Measurements from ENCODE around the gene FGF13.
A peak's percentile ranks its signal among the peaks of the same experiment; 100 is the strongest.

The FGF13 gene

DNA sequence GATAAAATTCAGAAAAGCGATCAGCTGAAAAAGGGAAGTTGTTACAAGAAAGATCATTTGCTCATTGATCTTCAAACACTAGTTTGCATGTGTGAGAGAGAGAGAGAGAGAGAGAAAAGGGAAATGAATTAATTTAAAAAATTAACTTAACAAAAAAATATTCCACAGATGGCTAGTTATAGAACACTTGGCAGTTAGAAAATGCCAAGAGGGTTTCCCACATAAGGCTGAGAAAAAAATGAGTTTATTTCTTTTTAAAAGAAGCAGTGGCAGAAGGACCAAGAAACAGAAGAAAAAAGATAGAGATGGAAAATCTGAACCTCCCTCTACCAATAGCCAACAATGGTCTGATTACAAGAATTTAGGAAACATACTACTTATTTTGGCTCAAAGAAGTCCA is 47.1 kb downstream of the FGF13 start:
- DNase-seq (ENCODE audit: insufficient read length, low spot score) = no peak
- no peak for FAIRE-seq

DNA sequence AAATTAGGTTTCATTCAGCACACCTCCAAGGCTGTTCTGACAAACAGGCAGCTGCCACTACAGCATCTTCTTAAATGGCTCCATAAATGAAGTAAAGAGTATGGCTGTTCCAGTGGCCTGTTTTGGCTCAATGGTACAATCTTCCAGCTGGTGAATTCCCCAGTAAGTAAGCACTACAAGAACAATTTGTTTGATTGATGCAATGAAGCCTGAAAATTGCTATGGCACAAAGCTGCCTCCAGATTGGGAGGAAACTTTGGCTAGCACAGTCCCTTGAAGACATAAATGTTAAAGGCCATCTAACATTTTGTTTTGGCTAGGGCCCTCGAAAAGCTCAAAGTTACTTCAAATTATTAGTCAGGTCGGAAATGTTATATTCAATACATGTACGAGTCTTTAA is 47.5 kb downstream of the FGF13 start:
- FAIRE-seq = no peak
- no peak for DNase-seq (ENCODE audit: insufficient read length, low spot score)

DNA sequence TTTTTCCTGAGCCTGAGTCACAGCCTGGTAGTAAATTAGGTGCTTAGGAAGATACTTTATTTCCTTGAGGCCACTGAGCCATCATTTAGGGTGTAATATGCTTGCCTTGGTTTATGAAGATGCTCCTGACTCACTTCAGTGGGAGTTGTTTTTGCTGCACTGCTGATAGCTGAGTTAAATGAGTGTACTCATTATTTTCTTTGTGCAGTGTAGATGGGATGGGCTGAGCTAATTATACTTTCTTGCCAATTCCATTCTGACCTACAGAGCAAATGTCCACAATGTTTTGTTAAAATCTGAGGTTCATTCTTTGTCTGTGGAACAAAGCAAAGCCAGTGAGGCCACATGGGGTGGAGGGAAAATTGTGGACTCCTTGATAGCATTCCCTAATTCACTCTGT is 60.0 kb downstream of the FGF13 start:
- DNase-seq (ENCODE audit: insufficient read length, low spot score) (no peak), FAIRE-seq (peak; percentile 39)

- DNase-seq (ENCODE audit: insufficient read length, low spot score) (no peak), FAIRE-seq (no peak)
Observed at GRCh38 chrX:138648568-138648967, 62.9 kb downstream of the FGF13 start.

DNA sequence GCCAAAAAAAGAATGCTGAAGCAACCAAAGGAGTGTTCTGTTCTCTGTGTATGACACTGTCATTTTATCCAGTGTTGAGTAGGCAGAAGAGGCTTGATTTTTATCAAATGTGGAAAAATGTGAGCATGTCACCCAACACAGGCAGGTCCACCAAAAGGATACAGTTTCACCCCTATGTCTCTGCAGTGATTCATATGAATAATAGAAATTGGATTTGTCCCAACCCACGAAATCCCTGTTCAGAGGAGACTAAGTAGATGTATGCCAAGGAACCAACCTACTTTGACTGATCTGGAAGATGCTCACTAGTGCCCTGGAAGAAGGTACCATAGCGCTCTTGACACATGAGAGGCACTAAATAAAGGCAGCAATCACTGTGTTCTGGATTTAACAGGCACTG is 72.5 kb downstream of the FGF13 start:
- DNase-seq (ENCODE audit: insufficient read length, low spot score) = no peak
- FAIRE-seq = no peak

All from GM19239 (cell line).